NCI-H345 treated with DMSO at 0.1 percent for 48 hours (cell line): ENCODE results near the gene SPINT1.

ENCODE experiments used
- DNase-seq: peaks from one replicate; lab custom pipeline; 2025; ENCODE audit not compliant: unreplicated experiment; lab: John Stamatoyannopoulos, UW

Gene SPINT1

DNA sequence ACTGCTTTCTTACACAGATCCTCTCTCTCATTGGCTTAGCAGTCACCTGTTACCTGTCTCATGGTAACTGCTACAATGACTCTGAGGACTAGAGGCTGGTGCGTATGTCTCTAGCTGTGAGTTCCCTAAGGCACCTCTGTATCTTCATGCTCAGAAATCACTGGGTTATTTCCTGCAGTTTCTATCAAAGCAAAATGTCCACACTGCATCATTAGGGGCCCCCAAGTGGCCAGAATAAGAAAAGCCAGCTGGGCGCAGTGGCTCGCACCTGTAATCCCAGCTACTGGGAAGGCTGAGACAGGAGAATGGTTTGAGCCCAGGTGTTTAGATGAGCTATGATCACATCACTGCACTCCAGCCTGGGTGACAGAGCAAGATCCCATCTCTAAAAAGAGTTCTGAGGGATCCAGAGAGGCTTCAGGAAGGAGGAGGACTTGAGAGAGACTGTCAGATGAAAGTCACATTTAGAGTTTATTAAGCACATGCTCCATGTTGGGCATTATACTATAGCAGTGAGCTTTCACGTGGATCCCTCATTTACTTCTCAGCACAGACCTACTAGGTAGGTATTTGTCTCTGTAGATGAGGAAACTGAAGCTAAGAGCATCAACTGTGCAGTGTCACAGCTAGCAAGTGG lies 48.1 kb downstream of the SPINT1 start:
- DNase-seq: peak; percentile 10

DNA sequence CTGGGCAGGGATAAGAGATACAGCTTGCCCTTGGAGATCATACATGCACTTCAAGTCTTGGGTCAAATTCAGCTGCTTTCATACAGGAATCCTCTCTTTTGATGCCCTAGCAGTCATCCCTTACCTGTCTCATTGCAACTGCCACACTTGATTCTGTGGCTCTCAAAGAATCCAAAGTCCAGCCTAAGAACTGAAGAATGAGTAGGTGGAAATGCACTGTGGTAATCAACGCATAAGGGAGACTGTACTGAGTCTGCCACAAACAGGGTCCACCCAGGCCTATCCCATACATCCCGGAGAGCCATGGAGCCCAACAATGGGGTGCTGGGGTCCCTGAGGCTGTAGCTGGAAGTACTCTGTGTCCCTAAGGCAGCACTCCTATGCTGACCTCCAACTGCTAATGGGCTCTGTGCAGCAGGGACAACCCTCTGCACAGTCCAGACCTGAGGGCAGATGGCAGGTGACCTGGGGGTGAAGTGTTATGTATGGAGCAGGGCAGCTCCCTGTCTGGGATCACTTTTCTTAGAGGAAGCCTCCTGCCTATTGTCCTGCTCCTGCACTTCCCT lies 48.7 kb downstream of the SPINT1 start:
- no peak for DNase-seq

DNA sequence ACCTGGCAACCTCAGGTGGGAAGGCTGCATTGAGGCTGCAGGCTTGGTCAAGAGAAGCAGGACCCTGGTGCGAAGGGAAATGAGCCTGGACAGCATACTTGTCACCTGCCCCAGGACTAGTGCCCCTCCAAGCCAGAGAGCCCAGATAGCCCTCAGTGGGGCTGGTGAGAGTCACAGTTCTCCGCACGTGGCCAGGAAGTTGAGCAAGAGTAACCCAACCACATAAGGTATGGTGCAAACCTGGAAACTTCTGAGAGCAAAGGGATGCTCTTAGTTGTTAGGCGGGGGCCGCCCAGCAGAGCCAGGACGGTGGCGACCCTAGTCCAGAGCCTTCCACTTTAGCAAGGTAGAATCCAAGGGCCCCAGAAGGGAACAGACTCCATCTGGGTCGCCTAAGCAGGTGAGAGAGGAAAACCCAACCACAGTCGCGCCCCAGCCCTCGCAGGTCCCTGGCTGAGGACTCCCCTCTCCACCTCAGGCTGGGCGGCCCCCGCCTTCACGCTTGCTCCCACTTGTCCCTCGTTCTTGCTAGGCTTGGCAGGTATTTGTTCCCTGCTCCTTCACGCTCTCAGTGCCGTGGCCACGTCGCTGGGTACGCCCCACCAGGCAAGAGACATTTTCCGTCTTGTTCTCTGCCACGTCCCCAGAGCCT lies 49.3 kb downstream of the SPINT1 start:
- DNase-seq: no peak

DNA sequence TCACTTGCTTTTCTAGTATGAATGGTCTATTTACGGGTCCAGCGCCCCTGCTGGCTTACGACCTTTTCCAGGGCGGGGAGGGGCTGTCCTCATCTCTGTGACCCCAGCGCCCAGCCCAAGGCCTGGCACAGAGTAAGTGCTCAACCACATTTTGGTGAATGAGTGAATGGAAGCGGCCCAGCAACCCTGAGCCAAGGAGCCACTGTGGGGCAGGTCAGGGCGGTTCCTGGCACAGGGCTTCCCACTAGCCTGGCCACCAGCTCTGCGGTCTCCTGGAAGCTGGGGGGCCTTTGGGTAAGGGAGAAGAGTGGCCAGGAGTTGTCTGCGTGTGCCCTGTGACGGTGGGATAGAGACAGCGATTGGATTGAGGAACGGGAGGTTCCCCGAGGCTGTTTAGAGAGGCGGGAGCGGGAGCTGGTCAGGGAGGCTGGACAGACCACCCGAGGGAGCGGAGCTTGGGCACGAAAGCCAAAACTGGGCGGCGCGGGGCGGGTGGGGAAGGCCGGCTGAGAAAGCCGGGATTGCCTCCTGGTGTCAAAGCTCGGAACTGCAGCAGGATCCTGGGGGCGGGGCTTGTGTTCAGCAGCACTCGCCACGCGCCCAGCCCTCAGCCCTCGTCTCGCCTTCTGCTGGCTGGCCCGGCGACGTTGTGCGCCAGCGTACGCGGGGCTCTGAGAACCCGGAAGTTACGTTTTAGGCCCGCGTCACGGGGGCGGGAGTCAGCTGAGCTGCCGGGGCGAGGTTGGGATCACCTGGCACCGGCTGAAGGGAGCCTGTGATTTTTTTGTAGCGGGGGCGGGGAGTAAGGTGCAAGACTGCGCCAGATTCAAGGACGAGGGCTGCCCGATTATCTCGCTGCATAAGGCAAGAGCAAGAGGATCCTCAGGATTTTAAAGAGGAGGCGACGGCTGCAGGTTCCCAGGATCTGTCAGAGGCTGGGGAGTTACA lies 50.2 kb downstream of the SPINT1 start, which contains the start of gene VPS18:
TSS of gene VPS18 (plus strand) at position 718 of the 948 bp plus-strand sequence. CDS start 319 bp downstream, outside the sequence.
- DNase-seq: peak; percentile 88

DNA sequence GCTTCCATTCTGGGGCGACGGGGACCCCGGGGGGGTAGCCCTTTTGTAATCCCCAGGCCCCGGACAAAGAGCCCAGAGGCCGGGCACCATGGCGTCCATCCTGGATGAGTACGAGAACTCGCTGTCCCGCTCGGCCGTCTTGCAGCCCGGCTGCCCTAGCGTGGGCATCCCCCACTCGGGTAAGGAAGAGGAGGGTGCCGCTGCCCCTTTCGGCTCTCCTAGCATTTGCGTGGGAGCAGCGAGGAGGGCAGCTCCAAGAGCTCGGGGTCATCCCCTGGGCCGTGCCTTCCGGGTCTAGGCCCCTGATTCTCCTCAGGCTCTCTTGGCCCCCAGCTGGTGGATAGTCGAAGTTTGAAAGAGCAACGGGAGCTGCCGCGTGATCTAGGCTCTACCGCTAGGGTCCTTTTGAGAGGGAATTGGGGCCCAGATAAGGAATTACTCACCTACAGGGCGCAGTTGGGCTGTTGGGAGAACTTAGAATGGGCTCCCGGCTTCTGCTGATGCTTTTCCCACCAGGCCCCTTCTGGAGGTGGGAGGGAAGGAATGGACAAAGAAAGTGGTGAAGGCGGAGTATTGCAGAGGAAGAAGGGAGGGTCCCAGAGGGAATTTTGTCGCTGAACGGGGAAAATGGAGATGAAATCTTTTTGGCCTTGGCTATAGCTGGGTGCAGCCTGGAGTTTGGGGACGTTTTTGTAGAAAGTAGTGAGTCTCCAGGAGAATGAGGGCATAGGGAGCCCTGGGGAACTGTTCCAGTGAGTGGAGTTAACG lies 51.0 kb downstream of the SPINT1 start:
- no peak for DNase-seq

DNA sequence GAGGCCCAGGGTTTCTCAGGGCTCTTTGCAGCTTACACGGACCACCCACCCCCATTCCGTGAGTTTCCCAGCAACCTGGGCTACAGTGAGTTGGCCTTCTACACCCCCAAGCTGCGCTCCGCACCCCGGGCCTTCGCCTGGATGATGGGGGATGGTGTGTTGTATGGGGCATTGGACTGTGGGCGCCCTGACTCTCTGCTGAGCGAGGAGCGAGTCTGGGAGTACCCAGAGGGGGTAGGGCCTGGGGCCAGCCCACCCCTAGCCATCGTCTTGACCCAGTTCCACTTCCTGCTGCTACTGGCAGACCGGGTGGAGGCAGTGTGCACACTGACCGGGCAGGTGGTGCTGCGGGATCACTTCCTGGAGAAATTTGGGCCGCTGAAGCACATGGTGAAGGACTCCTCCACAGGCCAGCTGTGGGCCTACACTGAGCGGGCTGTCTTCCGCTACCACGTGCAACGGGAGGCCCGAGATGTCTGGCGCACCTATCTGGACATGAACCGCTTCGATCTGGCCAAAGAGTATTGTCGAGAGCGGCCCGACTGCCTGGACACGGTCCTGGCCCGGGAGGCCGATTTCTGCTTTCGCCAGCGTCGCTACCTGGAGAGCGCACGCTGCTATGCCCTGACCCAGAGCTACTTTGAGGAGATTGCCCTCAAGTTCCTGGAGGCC lies 55.8 kb downstream of the SPINT1 start:
- DNase-seq: no peak

DNA sequence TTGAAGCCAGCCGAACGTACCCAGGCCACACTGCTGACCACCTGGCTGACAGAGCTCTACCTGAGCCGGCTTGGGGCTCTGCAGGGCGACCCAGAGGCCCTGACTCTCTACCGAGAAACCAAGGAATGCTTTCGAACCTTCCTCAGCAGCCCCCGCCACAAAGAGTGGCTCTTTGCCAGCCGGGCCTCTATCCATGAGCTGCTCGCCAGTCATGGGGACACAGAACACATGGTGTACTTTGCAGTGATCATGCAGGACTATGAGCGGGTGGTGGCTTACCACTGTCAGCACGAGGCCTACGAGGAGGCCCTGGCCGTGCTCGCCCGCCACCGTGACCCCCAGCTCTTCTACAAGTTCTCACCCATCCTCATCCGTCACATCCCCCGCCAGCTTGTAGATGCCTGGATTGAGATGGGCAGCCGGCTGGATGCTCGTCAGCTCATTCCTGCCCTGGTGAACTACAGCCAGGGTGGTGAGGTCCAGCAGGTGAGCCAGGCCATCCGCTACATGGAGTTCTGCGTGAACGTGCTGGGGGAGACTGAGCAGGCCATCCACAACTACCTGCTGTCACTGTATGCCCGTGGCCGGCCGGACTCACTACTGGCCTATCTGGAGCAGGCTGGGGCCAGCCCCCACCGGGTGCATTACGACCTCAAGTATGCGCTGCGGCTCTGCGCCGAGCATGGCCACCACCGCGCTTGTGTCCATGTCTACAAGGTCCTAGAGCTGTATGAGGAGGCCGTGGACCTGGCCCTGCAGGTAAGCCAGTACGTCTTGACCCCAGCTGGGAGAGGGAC lies 56.6 kb downstream of the SPINT1 start:
- DNase-seq: no peak

DNA sequence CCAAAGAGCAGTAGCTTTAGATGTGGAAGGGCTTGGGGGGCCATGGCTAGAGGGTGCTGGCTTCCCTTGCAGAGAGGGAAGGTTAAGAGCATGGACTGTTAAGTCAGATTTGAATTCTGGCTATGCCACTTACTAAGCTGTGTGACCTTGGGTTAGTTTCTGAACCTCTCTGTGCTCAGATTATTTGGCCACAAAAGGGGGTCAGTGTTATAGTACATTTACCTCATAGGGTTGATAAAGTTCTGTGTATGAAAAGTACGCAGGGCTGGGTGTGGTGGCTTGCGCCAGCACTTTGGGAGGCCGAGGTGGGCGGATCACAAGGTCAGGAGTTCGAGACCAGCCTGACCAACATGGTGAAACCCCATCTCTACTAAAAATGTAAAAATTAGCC lies 57.2 kb downstream of the SPINT1 start:
- no peak for DNase-seq

DNA sequence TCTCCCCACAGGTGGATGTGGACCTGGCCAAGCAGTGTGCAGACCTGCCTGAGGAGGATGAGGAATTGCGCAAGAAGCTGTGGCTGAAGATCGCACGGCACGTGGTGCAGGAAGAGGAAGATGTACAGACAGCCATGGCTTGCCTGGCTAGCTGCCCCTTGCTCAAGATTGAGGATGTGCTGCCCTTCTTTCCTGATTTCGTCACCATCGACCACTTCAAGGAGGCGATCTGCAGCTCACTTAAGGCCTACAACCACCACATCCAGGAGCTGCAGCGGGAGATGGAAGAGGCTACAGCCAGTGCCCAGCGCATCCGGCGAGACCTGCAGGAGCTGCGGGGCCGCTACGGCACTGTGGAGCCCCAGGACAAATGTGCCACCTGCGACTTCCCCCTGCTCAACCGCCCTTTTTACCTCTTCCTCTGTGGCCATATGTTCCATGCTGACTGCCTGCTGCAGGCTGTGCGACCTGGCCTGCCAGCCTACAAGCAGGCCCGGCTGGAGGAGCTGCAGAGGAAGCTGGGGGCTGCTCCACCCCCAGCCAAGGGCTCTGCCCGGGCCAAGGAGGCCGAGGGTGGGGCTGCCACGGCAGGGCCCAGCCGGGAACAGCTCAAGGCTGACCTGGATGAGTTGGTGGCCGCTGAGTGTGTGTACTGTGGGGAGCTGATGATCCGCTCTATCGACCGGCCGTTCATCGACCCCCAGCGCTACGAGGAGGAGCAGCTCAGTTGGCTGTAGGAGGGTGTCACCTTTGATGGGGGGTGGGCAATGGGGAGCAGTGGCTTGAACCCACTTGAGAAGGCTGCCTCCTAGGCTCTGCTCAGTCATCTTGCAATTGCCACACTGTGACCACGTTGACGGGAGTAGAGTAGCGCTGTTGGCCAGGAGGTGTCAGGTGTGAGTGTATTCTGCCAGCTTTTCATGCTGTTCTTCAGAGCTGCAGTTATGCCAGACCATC lies 59.0 kb downstream of the SPINT1 start:
- no peak for DNase-seq

DNA sequence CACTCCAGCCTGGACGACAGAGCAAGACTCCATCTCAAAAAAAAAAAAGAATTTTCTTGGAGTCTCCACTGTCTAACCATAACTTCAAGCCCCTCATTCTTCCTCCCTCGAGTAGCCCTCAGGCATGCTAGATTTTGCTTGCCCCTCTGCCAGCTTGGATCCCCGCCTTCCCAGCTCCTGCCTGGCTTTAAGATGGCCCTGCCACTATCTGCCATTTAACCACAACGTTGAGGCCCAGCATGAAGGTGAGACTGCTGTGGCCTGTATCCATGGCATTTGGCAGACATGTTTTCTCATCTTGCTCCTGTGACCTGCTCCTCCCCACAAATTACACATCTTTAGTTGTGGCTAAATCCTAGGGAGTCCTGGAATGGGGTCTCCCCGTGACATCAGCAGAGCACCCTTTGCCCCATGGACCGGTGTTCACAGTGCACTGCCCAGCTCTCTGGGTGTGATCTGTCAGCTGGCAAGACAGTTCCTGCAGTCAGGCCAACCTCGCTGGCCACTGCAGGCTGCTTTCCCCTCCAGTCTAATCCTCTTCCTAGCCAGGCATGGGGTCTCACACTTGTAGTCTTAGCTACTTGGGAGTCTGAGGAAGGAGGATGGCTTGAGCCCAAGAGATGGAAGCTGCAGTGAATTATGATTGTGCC lies 60.8 kb downstream of the SPINT1 start:
- DNase-seq: no peak

DNA sequence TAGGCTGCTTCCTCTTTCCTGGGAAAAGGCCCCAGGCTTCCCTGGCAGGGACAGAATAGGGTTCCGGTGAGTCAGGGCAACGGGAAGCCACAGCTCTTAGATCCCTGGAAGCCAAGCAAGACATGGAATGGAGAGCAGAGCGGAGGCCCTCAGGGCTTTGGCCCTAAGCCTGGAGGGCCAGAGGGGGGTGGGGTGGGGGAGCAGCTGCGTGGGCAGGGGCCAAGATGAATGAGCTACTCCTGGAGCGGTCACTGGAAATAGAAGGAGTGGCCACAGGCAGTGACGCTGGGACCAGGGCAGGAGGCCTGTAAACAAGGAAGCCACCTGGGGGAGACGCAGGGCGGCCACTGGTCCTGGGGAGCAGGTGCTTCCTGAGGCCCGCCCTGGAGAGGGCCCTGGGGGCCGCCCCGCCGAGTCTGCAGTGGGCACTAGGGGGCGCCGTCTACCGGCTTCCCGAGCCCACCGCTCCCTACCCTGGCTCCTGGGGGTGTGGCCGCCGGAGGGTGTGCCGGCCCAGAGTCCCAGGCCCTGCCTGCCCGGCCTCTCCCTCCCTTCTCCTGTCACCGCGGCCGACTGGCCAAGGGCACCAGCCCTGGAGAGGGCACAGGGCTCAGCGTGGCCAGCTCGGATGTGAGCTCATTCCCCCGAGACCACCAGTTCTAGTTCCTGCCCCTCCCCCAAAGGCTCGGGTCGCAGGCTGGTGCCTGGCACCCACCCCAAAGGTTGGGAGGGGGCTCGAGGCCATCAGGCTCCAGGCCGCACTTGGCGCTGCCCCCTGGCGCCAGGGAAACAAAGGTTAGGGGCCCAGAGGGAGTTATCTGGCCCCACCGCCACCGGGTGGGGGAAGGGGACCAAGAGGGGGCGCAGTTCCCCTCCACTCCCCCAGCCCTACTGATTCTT lies 62.5 kb downstream of the SPINT1 start:
- DNase-seq: peak; percentile 67

DNA sequence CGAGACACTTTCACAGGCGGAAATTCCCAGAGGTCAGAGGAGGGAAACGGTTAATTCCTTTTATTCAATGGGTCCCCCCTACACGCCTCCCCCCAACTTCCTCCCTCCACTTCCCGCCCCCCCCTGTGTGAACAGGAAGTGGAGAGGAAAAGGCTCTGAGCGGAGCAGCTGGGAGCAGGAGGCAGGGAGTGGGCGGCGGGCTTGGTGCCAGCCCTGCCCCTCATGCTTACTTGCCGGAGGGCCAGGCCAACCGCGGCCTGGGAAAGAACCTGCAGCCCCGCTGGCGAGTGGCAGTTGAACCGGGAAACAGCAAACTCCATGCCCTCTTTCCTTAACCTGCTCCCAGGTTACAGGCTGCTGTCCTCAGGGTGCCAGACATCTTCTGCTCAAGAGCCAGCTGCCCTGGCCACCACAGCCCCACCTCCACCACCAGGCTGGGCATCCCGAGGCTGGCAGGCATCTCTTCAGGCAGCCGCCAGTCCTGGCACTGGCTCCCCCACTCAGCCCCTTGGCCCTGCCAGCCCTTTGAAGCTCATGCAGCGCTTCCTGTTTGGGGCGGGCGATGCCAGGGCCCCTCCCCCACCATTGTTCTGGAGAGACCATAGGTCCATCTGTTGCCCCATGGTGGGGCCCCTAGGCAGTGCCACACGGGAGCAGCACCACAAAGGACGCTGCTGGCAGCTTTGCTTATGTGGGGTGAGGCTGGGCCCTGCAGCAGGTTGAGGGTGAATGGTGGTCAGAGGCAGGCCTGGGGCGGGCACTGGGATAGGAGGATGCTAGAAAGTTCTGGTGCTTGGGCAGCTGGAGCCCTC lies 63.3 kb downstream of the SPINT1 start:
- peak; percentile 41 for DNase-seq
